Measurements from ENCODE around the gene BPGM. TPM values are rescaled to one million over a fixed set of nuclear protein-coding genes. Genes with fewer than 3 reads are reported as not detected.

The BPGM gene
- total RNA-seq, 1 donor from 2014 or later: 21.1 TPM

DNA sequence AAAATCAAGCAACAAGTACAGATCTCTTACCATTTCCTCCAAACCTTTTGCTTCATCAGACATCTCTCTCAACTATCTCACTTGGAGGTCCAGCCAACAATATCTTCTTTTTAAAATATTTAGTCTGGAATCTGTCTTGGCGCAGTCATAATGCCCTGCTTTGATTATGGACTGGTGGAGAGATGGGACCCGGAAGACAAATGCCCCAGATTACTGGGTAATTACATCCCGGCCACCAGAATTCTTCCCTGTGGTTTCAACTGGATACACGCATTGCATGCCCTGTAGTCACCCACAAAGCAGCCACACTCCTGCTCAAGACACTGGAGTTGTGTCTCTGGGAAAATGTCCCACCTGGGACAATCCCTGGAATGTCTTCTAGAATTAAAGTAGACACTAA lies 65.5 kb downstream of the BPGM start:
- no peak for DNase-seq (ENCODE audit: low read depth, low spot score)
- no peaks in the 10 kb centered on the region for H3K4me1 Mint-ChIP-seq
- no peaks in the 10 kb centered on the region for H3K27me3 Mint-ChIP-seq (ENCODE audit: low read depth)
- H3K27ac Mint-ChIP-seq (ENCODE audit: unreplicated experiment): no peak overlapping the region
- H3K4me3 Mint-ChIP-seq: no peak overlapping the region
- TF ChIP-seq CTCF (conservative IDR thresholded peaks at IDR 0.05): no peak
- no peaks in the 10 kb centered on the region for H3K9me3 Mint-ChIP-seq
- no peaks in the 10 kb centered on the region for H3K36me3 Mint-ChIP-seq (ENCODE audit: low read depth)

DNA sequence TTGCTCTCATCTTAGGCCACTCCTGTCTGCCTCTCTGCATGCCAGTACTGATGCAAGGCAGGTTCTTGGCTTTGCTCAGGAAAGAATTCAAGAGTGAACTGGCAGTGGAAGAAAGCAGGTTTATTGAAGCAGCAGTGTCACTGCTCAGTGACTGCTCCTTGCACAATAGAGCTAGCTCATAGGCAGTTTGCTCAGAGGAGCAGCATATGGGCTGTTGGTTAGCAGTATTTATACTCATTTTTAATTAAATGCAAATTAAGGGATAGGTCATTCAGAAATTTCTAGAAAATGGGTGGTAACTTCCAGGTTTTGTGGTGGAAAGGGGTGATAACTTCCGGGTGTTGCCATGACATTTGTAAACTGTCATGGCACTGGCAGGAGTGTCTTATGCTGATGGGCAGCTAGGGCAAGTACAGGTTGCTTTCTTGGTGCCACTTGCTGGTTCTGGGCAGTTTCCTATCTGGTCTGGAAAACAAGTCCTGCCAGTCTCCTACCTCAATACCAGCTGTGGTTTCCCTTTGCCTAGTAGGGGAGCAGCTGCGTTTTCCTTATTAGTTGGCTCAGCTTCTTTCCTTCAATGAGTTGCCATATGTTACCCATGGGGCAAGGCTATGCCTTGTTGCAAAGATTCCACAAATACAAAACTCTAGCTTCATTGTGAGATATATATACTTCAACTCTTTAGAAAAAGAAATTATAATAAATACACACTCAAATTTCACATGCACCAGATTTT lies 68.0 kb downstream of the BPGM start:
- no peak for TF ChIP-seq CTCF (conservative IDR thresholded peaks at IDR 0.05)
- Mint-ChIP-seq H3K27ac (ENCODE audit: unreplicated experiment) (no peak overlapping the region), H3K4me3 (no peak overlapping the region)

GRCh38 chr7:134718211-134718875 lies 71.7 kb downstream of the BPGM start:
- Mint-ChIP-seq H3K4me3 (no peak overlapping the region), H3K27ac (ENCODE audit: unreplicated experiment) (no peak overlapping the region), H3K36me3 (ENCODE audit: low read depth) (no peaks in the 10 kb centered on the region), H3K4me1 (peaks cover 27% of the 10 kb centered on the region), H3K9me3 (no peaks in the 10 kb centered on the region), H3K27me3 (ENCODE audit: low read depth) (no peaks in the 10 kb centered on the region)
- no peak for DNase-seq (ENCODE audit: low read depth, low spot score)
- TF ChIP-seq CTCF (conservative IDR thresholded peaks at IDR 0.05): no peak

More for the DNA sequence above, 68.0 kb downstream of the BPGM start:
- no peaks in the 10 kb centered on the region for H3K27me3 Mint-ChIP-seq (ENCODE audit: low read depth)
- DNase-seq (ENCODE audit: low read depth, low spot score): no peak
- H3K9me3 Mint-ChIP-seq: no peaks in the 10 kb centered on the region
- peaks cover 8% of the 10 kb centered on the region for H3K4me1 Mint-ChIP-seq
- H3K36me3 Mint-ChIP-seq (ENCODE audit: low read depth): no peaks in the 10 kb centered on the region

DNA sequence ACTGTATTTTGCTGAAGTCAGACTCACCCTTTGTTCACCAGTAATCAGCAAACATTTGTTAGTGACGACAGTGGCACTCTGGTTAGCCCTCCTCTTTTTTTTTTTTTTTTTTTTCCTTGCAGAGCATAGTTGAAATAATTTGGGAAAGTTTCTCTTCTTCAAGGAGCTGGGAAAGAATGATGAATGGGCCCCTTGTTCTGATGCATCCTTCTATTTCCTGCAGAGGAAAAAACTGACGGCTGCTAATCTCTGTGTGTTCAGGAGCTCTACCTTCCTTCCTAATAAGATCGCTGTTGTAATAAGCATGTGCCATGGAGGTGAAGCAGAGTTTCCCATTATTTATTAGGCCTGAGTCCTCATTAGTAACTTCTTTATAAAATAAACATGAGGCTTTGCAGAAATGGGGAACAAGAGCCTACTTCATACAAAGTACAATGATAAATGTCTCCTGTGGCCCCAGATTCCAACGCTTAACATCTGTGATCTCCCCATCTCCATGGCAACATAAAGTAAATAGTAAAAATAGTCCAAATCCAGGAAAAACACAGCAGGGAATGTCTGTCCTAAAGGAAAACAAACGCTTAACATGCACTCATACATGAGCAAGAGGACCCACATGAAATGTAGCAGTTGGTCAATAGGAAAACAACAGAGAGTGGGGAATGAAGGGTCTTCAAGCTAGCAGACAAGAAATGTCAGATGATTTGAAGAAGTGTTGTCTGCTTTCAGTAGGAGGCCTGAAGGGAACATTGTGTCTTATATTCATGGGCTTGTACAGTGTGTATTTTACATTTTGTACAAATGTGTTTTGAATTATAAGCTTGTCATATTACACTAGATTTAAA lies 73.7 kb downstream of the BPGM start:
- DNase-seq (ENCODE audit: low read depth, low spot score): no peak
- Mint-ChIP-seq H3K36me3 (ENCODE audit: low read depth) (no peaks in the 10 kb centered on the region), H3K27ac (ENCODE audit: unreplicated experiment) (peak overlapping the region; percentile 95), H3K4me1 (peaks cover 27% of the 10 kb centered on the region), H3K27me3 (ENCODE audit: low read depth) (no peaks in the 10 kb centered on the region), H3K9me3 (no peaks in the 10 kb centered on the region), H3K4me3 (peak overlapping the region; percentile 26)
- TF ChIP-seq CTCF (conservative IDR thresholded peaks at IDR 0.05): no peak

DNA sequence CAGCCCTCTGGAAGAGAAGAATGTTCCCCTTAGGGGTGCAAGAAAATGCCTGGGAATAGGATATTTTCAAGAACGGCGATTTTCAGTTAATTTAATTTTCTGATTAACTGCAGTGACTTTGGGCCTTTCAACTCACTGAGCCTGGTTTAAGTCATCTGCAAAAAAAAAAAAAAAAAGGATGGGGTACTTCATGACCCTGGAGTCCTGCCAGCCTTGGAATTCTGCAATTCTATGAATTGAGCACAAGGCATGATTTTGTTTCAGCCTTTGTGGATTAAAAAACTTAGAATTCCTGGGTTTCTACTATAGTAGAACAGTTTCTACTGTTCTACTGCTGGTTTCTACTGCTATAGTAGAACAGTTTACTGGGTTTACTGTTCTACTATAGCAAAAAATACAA lies 74.5 kb downstream of the BPGM start:
- Mint-ChIP-seq H3K4me1 (peaks cover 27% of the 10 kb centered on the region), H3K4me3 (no peak overlapping the region), H3K36me3 (ENCODE audit: low read depth) (no peaks in the 10 kb centered on the region), H3K9me3 (no peaks in the 10 kb centered on the region), H3K27ac (ENCODE audit: unreplicated experiment) (peak overlapping the region; percentile 93), H3K27me3 (ENCODE audit: low read depth) (no peaks in the 10 kb centered on the region)
- no peak for DNase-seq (ENCODE audit: low read depth, low spot score)
- no peak for TF ChIP-seq CTCF (conservative IDR thresholded peaks at IDR 0.05)

All from neural crest cell (in vitro differentiated cells).